GM18505 (cell line): ENCODE measurements around the gene CDH20.

Experiments used
- ATAC-seq: cut with Tn5 transposase; IDR thresholded peaks from one replicate; pipeline ENCODE4 v1.9.1; 2021; ENCODE audit not compliant: unreplicated experiment
- POLR2A ChIP-seq: IDR thresholded peaks from 4 replicates; pipeline ENCODE4 v1.6.1; 2011; ENCODE audit warnings: borderline replicate concordance; ENCODE audit not compliant: insufficient read depth, insufficient read length; ENCODE audit errors: extremely low read depth

CDH20 gene

DNA sequence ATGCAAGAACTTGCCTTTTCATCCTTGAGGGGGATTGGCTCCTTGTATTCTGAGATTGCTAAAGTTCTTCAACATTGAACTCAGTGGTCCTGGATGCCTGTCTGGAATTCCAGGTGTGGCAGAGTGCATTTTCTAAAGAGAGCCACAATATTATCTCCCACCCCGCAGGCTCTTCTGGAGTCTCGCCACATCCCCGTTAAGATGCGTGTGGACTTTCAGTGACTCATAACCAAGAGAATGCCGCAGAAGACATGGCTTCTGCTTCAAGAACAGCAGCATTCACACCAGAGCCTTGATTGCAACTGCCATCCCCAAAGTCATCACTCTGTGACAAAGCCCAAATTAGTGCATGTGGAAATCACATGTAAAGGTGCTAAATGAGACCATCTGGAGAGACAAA, 142.7 kb downstream of the CDH20 start:
- no peak for ATAC-seq
- no peak for TF ChIP-seq POLR2A

DNA sequence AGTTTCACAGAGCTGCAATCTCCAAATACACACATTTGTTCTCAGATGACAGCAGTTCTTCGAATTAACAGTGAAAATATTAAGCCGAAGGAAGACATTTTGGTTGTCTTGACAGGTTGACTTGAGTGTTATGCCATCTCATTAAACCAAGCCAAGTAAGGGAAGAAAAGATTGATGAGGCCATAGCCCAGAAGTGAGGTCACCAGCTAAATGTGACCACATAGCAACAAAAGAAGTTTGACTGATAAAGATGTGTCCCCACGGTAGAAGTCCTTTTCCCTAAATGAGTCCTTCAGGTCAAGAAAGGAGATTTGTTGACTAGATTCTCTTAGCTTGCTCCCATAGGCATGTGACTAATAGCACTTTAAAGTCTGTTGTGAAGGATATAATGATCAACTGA, 156.1 kb downstream of the CDH20 start:
- no peak for ATAC-seq
- no peak for TF ChIP-seq POLR2A

DNA sequence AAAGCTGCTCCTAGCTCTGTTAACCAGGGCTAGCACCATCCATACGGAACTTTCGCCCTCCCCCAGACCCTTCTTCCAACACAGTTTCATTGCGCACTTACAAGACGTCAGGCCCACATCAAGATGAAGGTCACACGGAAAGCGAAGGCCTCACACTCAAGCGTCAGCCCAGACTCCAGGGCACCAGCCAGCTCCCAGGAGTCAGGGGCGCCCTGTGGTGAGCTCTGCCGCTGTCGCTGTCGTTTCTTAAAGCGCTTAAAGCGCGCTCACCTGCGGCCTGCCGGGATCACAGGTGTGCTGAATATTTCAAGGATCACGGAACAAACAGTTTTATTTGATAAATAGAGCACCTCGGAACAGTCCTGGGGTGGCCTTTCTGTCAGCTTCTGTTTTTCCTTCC, 163.1 kb downstream of the CDH20 start:
- no peak for ATAC-seq
- TF ChIP-seq POLR2A = no peak

DNA sequence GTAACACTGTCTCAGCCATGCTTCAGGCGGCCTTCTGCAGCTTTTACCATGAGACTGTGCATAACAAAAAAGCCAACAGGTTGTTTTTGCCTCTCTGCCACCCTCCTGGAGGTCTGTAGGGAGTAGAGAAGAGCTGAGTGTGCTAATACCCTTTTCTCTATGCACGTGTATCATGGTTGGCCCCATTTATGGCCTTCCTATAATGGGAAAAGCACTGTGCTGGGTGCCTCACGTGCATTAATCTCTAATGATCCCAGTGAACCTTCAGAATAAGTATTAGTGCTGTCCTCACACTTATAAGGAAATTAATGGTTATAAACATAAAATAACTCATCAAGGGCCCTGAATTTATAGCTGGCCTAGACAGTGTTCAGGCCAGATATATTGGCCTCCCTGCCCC, 164.2 kb downstream of the CDH20 start:
- TF ChIP-seq POLR2A = no peak
- ATAC-seq = no peak

DNA sequence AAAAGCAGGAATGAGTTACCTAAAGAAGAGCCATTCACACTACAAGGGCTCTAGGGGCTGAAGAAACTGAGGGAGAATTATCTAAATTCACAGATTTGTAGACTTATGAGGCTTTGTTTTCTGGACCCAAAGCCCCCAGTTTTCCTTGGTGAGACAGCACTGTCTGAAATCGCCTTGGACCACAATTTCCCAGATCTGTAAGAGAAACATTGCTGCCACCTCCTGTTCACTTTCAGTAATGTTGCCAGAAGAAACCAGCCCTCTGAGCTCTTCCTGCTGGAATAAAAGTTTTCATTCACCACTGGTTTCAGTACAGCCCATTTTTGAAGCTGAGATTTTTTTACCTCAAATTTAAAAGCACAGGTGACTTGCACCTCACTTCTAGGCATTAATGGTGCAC, 169.2 kb downstream of the CDH20 start:
- no peak for TF ChIP-seq POLR2A
- peak; percentile 64 for ATAC-seq

DNA sequence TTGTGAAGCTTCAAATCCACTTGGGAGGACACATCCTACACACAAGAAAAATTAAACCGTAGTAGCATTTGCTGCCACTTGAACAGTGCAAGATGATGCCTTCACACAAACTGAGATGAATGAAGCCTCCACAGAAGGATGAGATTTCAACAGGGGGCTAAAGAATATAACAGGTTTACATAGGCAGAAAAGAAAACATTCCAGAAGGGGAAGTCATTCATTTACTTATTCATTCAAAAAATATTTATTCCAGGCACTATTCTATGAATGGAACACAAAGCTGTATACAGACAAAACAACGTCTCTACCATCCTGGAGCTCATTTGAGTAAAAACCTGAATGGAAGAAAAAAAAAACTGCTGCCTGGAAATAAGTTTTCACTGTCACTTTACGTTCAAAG, 170.5 kb downstream of the CDH20 start:
- ATAC-seq = no peak
- no peak for TF ChIP-seq POLR2A

DNA sequence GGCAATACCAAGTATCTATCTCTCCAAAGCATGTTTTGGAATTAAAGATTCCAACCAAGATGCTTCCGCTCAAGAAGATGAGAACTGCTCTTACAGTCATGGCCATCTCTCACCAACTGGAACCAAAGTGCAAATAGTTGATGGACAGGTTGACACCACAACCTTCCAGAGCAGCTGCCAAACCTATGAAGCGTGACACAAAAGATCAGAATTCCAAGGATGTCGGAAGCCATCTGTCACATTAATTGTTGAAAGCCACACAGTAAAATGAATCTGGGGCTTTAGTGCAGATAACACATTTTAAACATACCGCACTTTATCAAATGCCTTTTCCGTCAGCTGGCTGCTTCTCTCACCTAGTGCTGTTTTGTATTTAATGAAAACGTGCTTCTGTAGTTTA, 195.7 kb downstream of the CDH20 start:
- no peak for ATAC-seq
- no peak for TF ChIP-seq POLR2A

DNA sequence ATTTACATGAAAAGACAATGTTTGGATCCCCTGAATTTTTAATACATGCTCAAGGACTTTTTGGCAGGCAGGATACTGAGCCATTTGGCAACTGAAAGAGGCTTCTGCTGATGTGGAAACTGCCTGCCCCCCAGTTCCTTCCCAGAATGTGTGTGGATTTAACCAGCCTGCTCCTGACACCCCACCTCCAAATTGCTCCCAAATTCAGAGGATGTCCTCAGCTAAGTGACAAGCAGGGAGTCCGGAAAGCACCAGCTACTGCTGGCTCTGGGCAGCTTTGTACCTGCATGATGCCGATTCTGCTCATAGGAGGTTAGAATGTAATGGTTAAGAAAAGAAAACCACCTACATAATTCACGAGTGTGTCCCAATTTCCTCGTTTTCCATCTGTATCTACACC, 197.5 kb downstream of the CDH20 start:
- no peak for ATAC-seq
- TF ChIP-seq POLR2A = no peak

DNA sequence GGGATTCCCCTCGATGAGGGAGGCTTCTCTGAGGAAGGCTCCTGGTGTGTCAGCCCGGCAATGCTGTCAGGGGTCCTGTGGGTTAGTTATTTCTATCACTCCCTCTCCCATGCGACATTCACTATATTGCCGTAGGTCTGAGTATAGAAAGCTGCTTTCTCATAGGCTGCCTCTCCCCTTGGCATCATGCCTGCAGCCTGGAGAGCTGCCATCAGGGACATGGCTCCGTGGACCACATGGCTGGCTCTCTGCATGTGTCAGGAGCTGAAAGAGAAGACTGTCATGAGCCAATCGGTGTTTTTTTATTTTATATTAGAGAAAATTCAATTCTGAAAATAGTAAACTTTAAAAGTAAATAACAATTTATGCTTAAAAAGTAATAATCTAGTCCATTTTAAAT, 198.0 kb downstream of the CDH20 start:
- no peak for ATAC-seq
- TF ChIP-seq POLR2A = no peak

DNA sequence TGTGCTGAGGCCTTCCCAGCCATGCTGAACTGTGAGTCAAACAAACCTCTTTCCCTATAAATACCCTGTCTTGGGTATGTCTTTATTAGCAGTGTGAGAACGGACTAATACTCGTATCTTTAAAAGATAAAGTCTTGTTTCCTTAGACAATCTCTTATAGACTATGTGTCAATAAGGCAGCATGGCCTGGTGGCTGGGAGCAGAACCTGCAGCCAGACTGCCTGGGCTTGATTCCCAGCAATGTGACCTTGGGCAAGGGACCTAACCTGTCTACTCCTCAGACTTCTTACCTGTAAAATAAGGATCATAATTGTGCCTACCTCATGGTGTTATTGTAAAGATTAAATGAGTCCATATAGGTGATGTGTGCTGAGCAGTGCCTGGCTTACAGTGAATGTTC, 198.7 kb downstream of the CDH20 start:
- TF ChIP-seq POLR2A = no peak
- no peak for ATAC-seq

DNA sequence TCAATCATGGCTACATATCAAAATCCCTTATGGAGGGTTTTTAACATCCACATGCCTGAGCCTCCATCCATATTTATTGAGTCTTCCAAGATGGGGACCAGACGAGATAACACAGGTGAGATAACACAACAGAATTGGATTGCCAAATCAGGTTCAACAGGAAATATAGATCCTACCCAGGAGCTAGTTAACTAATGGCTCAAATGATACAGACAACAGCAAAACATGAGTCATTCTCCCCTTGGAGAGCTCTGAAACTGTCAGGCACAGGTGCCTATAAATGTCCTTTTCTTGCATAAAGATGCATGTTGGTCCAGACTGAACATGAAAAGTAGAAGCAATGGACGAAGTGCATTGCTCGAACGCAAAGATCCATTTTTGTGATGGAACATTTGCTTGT, 202.2 kb downstream of the CDH20 start:
- no peak for ATAC-seq
- no peak for TF ChIP-seq POLR2A

DNA sequence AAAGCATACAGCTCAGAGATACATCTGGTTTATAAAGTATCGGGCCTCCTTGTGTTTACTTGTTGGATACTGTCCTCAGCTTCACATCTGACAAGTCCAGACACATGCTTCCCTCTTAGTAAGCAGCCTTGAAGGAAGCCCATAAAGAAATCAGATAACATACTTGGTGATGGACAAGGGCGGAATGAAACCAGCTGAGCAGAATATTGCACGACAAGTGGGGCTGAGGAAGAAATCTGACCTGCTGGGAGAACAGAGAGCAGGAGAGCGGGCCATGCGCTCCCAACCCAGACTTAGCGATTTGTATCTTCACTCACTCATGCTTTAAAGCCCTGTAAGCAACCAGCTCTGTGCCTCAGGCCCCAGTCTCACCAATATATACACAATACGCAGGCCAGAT, 208.4 kb downstream of the CDH20 start:
- no peak for ATAC-seq
- no peak for TF ChIP-seq POLR2A

DNA sequence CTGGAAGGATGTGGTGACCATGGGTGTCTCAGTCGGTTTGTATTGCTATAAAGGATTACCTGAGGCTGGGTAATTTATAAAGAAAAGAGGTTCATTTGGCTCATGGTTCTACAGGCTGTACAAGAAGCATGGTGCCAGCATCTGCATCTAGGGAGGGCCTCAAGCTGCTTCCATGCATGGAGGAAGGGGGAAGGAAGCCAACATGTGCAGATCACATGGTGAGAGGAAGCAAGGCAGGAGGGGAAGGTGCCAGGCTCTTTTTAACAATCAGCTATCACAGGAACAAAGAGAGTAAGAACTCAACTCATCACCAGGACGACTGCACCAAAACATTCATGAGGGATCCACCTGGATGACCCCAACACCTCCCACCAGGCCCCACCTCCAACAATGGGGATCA, 209.4 kb downstream of the CDH20 start:
- TF ChIP-seq POLR2A = no peak
- ATAC-seq = no peak

DNA sequence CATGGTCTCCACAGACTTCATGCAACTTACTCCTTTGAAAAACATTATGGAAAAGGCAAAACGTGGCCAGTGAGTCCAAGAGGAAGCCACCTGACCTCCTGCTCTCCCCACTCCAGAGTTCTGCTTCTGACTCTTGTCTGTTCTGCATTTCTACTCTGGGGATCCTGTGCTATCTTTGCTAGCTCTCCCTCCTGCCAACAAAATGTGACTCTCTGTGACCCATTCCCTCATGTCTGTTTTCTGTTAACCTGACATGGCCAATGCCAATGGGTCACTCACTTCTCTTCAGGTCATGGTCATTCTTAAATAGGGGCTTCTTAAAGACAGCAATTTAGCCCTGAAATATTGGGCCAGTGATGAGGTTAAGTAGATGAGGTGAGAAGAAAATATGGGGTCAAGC, 210.3 kb downstream of the CDH20 start:
- TF ChIP-seq POLR2A = no peak
- no peak for ATAC-seq

DNA sequence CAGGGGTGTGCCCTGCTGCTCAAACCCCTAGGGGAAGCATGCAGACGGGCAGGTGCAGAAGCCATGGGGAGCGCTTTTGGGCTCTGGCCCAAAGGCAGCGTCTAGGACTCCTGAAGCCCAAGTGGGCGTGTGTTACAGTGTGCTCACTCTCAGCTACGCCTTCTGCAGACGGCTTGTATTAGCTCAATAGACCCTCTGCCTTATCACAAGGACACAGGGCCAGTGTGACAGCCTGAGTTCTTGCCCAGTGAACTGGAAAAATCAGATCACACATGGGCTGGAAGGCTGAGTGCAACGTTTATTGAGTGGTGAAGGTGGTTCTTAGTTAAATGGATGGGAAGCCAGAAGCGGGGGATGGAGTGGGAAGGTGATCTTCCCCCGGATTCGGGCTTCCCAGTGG, 210.9 kb downstream of the CDH20 start:
- TF ChIP-seq POLR2A = no peak
- no peak for ATAC-seq
